ENCODE measurements around the gene FCN3.

DNA sequence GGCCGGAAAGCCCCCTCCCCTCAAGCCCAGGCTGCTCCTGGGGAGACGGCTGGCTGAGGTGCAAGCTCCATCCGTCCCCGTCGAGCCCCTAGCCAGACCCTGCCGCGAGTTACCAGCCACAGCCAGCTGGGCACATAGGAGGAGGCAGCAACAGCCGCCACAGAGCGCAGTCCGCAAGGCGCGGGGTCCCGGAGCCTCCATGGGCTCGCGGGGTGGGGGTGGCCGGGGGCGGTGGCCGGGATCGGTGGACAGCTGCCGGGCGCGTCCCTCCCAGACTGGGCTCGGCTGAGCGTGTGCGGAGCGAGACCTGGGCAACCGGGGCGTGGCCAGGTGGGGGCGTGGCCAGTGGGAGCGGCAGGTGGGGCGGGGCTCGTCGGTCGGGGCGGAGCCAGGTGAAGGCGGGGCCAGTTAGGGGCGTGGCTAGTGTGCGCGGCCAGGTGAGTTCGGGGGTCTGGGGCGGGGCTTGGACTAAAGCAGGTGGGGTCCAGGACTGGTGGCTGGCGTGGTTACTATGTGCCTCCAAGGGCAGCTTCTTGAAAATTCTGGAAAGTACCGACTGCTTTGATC, 8.5 kb upstream of the FCN3 start, which contains the start of gene CD164L2:
- TF ChIP-seq, protein P1, sequence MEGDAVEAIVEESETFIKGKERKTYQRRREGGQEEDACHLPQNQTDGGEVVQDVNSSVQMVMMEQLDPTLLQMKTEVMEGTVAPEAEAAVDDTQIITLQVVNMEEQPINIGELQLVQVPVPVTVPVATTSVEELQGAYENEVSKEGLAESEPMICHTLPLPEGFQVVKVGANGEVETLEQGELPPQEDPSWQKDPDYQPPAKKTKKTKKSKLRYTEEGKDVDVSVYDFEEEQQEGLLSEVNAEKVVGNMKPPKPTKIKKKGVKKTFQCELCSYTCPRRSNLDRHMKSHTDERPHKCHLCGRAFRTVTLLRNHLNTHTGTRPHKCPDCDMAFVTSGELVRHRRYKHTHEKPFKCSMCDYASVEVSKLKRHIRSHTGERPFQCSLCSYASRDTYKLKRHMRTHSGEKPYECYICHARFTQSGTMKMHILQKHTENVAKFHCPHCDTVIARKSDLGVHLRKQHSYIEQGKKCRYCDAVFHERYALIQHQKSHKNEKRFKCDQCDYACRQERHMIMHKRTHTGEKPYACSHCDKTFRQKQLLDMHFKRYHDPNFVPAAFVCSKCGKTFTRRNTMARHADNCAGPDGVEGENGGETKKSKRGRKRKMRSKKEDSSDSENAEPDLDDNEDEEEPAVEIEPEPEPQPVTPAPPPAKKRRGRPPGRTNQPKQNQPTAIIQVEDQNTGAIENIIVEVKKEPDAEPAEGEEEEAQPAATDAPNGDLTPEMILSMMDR (IDR thresholded peaks at IDR 0.05; ENCODE audit: low read depth, low read length, poor library complexity, severe bottlenecking) = no peak
- no peak for TF ChIP-seq EZH2phosphoT487 (IDR thresholded peaks at IDR 0.05; ENCODE audit: borderline replicate concordance, low read length)

Measured in DOHH2 (cell line).